Measurements from ENCODE around the gene ZC2HC1C.

GRCh38 chr14:75040507-75040906 is 28.9 kb upstream of the ZC2HC1C start:
- TF ChIP-seq CTCF (IDR thresholded peaks at IDR 0.05; ENCODE audit: insufficient read depth, low read length, poor library complexity, severe bottlenecking) = no peak
- TF ChIP-seq EZH2phosphoT487 (conservative IDR thresholded peaks at IDR 0.05; ENCODE audit: low read length) = no peak

Data from SU-DHL-6 (cell line).